Measurements from ENCODE around the gene PRPF6.
"Not testable (repeated sequence)": the region's sequence is repeated elsewhere in the genome, so short reads cannot be mapped to it uniquely, and the experiment has no call there.

The PRPF6 gene

GRCh38 chr20:63962426-63963347, 18.2 kb upstream of the PRPF6 start:
- DNase-seq, result no peak

GRCh38 chr20:63963348-63963741, 17.6 kb upstream of the PRPF6 start:
- no peak for DNase-seq

GRCh38 chr20:63963784-63964301, 17.1 kb upstream of the PRPF6 start:
- no peak for DNase-seq

GRCh38 chr20:63964412-63964811, 16.5 kb upstream of the PRPF6 start:
- DNase-seq, result no peak

GRCh38 chr20:63966172-63966943, 14.6 kb upstream of the PRPF6 start:
- DNase-seq, result no peak

GRCh38 chr20:63966944-63967322, 14.0 kb upstream of the PRPF6 start:
- no peak for DNase-seq

GRCh38 chr20:63967330-63968135, 13.4 kb upstream of the PRPF6 start:
- no peak for DNase-seq

- DNase-seq, result no peak
Measured at GRCh38 chr20:63968136-63968927, 12.6 kb upstream of the PRPF6 start.

GRCh38 chr20:63968928-63969760, 11.8 kb upstream of the PRPF6 start:
- DNase-seq, result peak; percentile 54

- peak; percentile 86 for DNase-seq
Measured at GRCh38 chr20:63969838-63970713, 10.9 kb upstream of the PRPF6 start, which contains the start of gene ZNF512B. ZNF512B (minus strand) TSS chr20:63969930; CDS start chr20:63967950, 1,980 bp downstream.

GRCh38 chr20:63970714-63971431, 10.1 kb upstream of the PRPF6 start:
- no peak for DNase-seq

- DNase-seq, result not testable (repeated sequence)
Measured at GRCh38 chr20:63971960-63972311, 9.0 kb upstream of the PRPF6 start.

- no peak for DNase-seq
Measured at GRCh38 chr20:63972312-63973159, 8.4 kb upstream of the PRPF6 start.

- no peak for DNase-seq
Measured at GRCh38 chr20:63973160-63973479, 7.8 kb upstream of the PRPF6 start.

- peak; percentile 93 for DNase-seq
Measured at GRCh38 chr20:63973636-63974401, 7.1 kb upstream of the PRPF6 start.

GRCh38 chr20:63974402-63975200, 6.3 kb upstream of the PRPF6 start:
- peak; percentile 85 for DNase-seq

GRCh38 chr20:63976511-63976910, 4.4 kb upstream of the PRPF6 start:
- DNase-seq, result not testable (repeated sequence)

Measured in DMS53 (cell line).